DMS 273 (cell line): ENCODE data around the gene FOXJ1.

Experiments
- DNase-seq: peaks from one replicate; lab custom pipeline; 2025; ENCODE audit not compliant: unreplicated experiment; lab: John Stamatoyannopoulos, UW

Gene FOXJ1

GRCh38 chr17:76124582-76125390 lies 16.3 kb downstream of the FOXJ1 start:
- DNase-seq, result peak; percentile 46

- DNase-seq, result no peak
Measured at GRCh38 chr17:76123749-76124581, 17.1 kb downstream of the FOXJ1 start.

- DNase-seq, result no peak
Measured at GRCh38 chr17:76123191-76123499, 17.9 kb downstream of the FOXJ1 start.

- no peak for DNase-seq
Measured at GRCh38 chr17:76122431-76123190, 18.4 kb downstream of the FOXJ1 start.

- no peak for DNase-seq
Measured at GRCh38 chr17:76121932-76122430, 19.1 kb downstream of the FOXJ1 start.

GRCh38 chr17:76120658-76121008 lies 20.4 kb downstream of the FOXJ1 start:
- no peak for DNase-seq

GRCh38 chr17:76119409-76120371 lies 21.4 kb downstream of the FOXJ1 start:
- DNase-seq, result no peak

GRCh38 chr17:76115138-76115754 lies 25.8 kb downstream of the FOXJ1 start:
- DNase-seq, result no peak

- DNase-seq, result no peak
Measured at GRCh38 chr17:76111956-76112355, 29.1 kb downstream of the FOXJ1 start.

GRCh38 chr17:76107509-76107908 lies 33.5 kb downstream of the FOXJ1 start:
- peak; percentile 40 for DNase-seq

GRCh38 chr17:76106703-76107102 lies 34.3 kb downstream of the FOXJ1 start:
- DNase-seq, result peak; percentile 57

- DNase-seq, result no peak
Measured at GRCh38 chr17:76104896-76105231, 36.2 kb downstream of the FOXJ1 start.

- DNase-seq, result no peak
Measured at GRCh38 chr17:76104140-76104895, 36.7 kb downstream of the FOXJ1 start.

- DNase-seq, result peak; percentile 98
Measured at GRCh38 chr17:76103274-76104139, 37.5 kb downstream of the FOXJ1 start, which contains the start of gene EXOC7. Gene EXOC7, minus strand, starts transcription at chr17:76103787. Its CDS starts 95 bp downstream, at chr17:76103692.

GRCh38 chr17:76102944-76103273 lies 38.1 kb downstream of the FOXJ1 start:
- DNase-seq, result no peak

- no peak for DNase-seq
Measured at GRCh38 chr17:76097716-76098295, 43.2 kb downstream of the FOXJ1 start.

GRCh38 chr17:76095943-76096342 lies 45.1 kb downstream of the FOXJ1 start:
- DNase-seq, result no peak

- no peak for DNase-seq
Measured at GRCh38 chr17:76094046-76094445, 47.0 kb downstream of the FOXJ1 start.
